ENCODE results near the gene TAF8. TPM values are rescaled to one million over a fixed set of nuclear protein-coding genes. Genes with fewer than 3 reads are reported as not detected.

TAF8 gene
- total RNA-seq, 2 donors from 2014 or later = 21.9 to 35.8 TPM

- Histone ChIP-seq H3K27ac (peak overlapping the region; percentile 89 to 90), H3K9me3 (no peaks in the 10 kb centered on the region), H3K27me3 (no peaks in the 10 kb centered on the region), H3K4me1 (peaks cover 0 to 84% of the 10 kb centered on the region in 2 donors), H3K4me3 (peak overlapping the region; percentile 79 to 80), H3K36me3 (peaks cover 12% of the 10 kb centered on the region)
- TF ChIP-seq, protein P1, sequence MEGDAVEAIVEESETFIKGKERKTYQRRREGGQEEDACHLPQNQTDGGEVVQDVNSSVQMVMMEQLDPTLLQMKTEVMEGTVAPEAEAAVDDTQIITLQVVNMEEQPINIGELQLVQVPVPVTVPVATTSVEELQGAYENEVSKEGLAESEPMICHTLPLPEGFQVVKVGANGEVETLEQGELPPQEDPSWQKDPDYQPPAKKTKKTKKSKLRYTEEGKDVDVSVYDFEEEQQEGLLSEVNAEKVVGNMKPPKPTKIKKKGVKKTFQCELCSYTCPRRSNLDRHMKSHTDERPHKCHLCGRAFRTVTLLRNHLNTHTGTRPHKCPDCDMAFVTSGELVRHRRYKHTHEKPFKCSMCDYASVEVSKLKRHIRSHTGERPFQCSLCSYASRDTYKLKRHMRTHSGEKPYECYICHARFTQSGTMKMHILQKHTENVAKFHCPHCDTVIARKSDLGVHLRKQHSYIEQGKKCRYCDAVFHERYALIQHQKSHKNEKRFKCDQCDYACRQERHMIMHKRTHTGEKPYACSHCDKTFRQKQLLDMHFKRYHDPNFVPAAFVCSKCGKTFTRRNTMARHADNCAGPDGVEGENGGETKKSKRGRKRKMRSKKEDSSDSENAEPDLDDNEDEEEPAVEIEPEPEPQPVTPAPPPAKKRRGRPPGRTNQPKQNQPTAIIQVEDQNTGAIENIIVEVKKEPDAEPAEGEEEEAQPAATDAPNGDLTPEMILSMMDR (IDR thresholded peaks at IDR 0.05) = no peak
- DNase-seq (ENCODE audit: low spot score) = no peak
These were observed 2.4 kb upstream of the TAF8 start for GRCh38 chr6:42047790-42048405.

DNA sequence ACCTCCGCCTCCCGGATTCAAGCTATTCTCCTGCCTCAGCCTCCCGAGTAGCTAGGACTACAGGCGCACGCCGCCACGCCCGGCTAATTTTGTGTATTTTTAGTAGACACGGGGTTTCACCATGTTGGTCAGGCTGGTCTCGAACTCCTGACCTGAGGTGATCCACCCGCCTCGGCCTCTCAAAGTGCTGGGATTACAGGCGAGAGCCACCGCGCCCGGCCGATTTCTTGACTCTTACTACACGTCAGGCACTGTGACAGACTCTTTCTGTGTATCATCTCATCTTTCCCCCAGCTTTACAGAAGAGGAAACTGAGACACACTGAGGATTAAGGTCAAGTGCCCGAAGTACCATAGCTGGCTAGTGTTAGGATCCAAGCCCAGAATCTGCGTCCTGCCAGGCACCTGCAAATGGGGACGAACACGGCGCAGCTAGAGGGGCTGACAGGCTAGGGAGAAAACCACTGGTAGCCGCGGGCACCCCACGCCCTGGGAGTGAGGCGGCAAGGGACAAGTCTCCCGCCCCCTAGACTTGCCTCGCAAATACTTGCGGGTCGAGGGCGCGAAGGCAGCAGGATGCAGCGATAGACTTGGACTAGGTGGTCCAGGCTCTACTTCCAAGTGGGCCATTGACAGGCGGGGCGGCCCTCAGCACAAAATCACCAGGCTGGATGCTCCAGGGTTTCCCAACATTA lies 1.1 kb upstream of the TAF8 start:
- Histone ChIP-seq H3K36me3 (peaks cover 18% of the 10 kb centered on the region), H3K4me1 (peaks cover 0 to 76% of the 10 kb centered on the region in 2 donors), H3K9me3 (no peaks in the 10 kb centered on the region), H3K4me3 (peak overlapping the region; percentile 79 to 80), H3K27ac (peak overlapping the region; percentile 89 to 90), H3K27me3 (no peaks in the 10 kb centered on the region)
- TF ChIP-seq, protein P1 (IDR thresholded peaks at IDR 0.05) = no peak
- DNase-seq (ENCODE audit: low spot score) = no peak

DNA sequence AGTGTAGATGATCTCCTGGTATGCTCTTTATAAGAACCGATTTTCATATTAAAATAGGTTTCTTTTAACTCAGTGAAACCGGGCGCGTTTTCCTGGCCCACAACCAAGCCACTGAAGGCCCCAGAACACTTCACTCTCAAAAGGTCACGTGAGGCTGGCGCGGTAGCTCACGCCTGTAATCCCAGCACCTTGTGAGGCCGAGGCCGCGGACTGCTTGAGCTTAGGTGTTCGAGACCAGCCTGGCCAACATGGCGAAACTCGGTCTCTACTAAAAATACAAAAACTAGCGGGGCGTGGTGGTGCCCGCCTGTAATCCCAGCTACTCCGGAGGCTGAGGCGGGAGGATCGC lies 402 bp upstream of the TAF8 start:
- H3K27me3 ChIP-seq = no peaks in the 10 kb centered on the region
- H3K27ac ChIP-seq = peak overlapping the region; percentile 89 to 90
- H3K9me3 ChIP-seq = no peaks in the 10 kb centered on the region
- TF ChIP-seq, protein P1 (IDR thresholded peaks at IDR 0.05) = no peak
- H3K36me3 ChIP-seq = peaks cover 24% of the 10 kb centered on the region
- DNase-seq (ENCODE audit: low spot score) = no peak
- H3K4me3 ChIP-seq = peak overlapping the region; percentile 58 to 65
- H3K4me1 ChIP-seq = peaks cover 0 to 69% of the 10 kb centered on the region in 2 donors

DNA sequence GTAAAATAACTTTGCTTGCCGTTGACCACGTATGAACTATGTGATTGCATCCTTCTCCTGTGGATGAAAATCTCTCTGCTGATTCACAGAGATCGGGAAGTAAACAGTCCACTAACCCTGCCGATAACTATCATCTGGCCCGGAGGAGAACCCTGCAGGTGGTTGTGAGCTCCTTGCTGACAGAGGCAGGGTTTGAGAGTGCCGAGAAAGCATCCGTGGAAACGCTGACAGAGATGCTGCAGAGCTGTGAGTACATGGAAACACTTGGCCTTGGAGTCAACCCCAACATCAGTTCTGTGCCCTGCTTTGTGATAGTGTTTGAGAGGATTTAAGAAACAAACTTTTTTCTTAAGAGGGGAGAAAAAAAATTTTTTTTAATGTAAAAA lies 937 bp downstream of the TAF8 start:
- H3K4me1 ChIP-seq = peaks cover 0 to 63% of the 10 kb centered on the region in 2 donors
- TF ChIP-seq, protein P1 (IDR thresholded peaks at IDR 0.05) = no peak
- no peaks in the 10 kb centered on the region for H3K9me3 ChIP-seq
- peaks cover 38% of the 10 kb centered on the region for H3K36me3 ChIP-seq
- peak overlapping the region; percentile 58 to 65 for H3K4me3 ChIP-seq
- no peaks in the 10 kb centered on the region for H3K27me3 ChIP-seq
- DNase-seq (ENCODE audit: low spot score) = no peak
- peak overlapping the region; percentile 89 to 90 for H3K27ac ChIP-seq

DNA sequence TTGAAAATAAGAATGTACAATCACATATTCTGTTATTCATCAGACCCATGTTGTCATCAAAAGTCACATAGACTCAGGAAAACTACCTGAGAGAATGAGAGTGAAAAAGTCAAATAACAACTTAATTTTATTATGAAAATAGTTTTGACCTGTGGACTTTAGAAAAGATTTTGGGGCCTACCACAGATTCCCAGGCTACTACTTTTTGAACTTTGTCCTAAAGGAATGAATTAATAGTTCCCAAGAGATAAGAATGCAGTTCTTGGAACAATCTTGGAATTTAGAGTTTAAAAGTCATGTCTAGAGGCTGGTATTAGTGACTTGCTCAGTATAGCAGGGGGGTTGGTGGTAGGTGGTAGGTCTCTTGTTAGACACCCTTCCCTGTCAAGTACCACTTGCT lies 3.3 kb downstream of the TAF8 start:
- Histone ChIP-seq H3K27me3 (no peaks in the 10 kb centered on the region), H3K4me1 (peaks cover 0 to 45% of the 10 kb centered on the region in 2 donors), H3K4me3 (no peak overlapping the region), H3K27ac (no peak overlapping the region), H3K9me3 (no peaks in the 10 kb centered on the region), H3K36me3 (peaks cover 61% of the 10 kb centered on the region)
- TF ChIP-seq, protein P1 (IDR thresholded peaks at IDR 0.05) = no peak
- no peak for DNase-seq (ENCODE audit: low spot score)

All from right atrium auricular region (tissue), 2 donors.